AG04449 (cell line): ENCODE data around the gene SAMD14.

ENCODE experiments used
- CTCF ChIA-PET: fragments of 350-600 bp; formaldehyde crosslinking; extraction: SDS; loops from one replicate; lab custom pipeline; 2021; ENCODE audit warnings: antibody characterized with exemption; lab: Yijun Ruan, JAX
- POLR2A ChIA-PET: fragments of 400-600, 350-600 bp; formaldehyde crosslinking; extraction: SDS; loops from one replicate; lab custom pipeline; 2020; ENCODE audit warnings: antibody characterized with exemption, inconsistent platforms; lab: Yijun Ruan, JAX
- DNase-seq: peaks from one replicate; pipeline ENCODE4 v3.0.0-alpha.2; 2010; ENCODE audit warnings: low read depth, low spot score
- H3K4me3 ChIP-seq: 2 replicates; pipeline ENCODE4 v1.5.1; 2011; ENCODE audit warnings: low read depth, mild to moderate bottlenecking, control low read depth, low read length
- CTCF ChIP-seq: IDR thresholded peaks from one replicate; pipeline ENCODE4 v1.5.1; 2011; ENCODE audit warnings: mild to moderate bottlenecking, moderate library complexity, low read length, control low read depth, inconsistent platforms; ENCODE audit not compliant: insufficient read depth; ENCODE audit errors: missing control alignments

The SAMD14 gene

GRCh38 chr17:50163843-50164696 lies 34.1 kb upstream of the SAMD14 start:
- POLR2A ChIA-PET: interaction anchor here (0.5 kb wide), 1 partner anchor 17 kb away, joined by 3 read pairs; no protein-coding TSS in a partner anchor
- TF ChIP-seq CTCF: no peak
- DNase-seq: no peak
- H3K4me3 ChIP-seq: no peak overlapping the region
- CTCF ChIA-PET: interaction anchor here (0.7 to 14.2 kb wide), 8 partner anchors 9 to 131 kb away, joined by 3 to 455 read pairs (median 4); no protein-coding TSS in a partner anchor

- no peak for TF ChIP-seq CTCF
- H3K4me3 ChIP-seq: no peak overlapping the region
- DNase-seq: no peak
- CTCF ChIA-PET: interaction anchor here (0.7 to 14.2 kb wide), 47 partner anchors 8 to 199 kb away, joined by 3 to 455 read pairs (median 6); partner anchors contain the start of genes PDK2, PPP1R9B, SAMD14 and TMEM92
- POLR2A ChIA-PET: interaction anchor here (0.6 kb wide), 1 partner anchor 37 kb away, joined by 4 read pairs; no protein-coding TSS in a partner anchor
Observed at GRCh38 chr17:50162466-50163254, 32.7 kb upstream of the SAMD14 start.

- H3K4me3 ChIP-seq: peak overlapping the region; percentile 23
- POLR2A ChIA-PET: interaction anchor here (0.6 to 1.9 kb wide), 2 partner anchors 10 to 38 kb away, joined by 4 to 12 read pairs; no protein-coding TSS in a partner anchor
Observed at GRCh38 chr17:50161911-50162288, 31.9 kb upstream of the SAMD14 start.

GRCh38 chr17:50161023-50161910 lies 31.3 kb upstream of the SAMD14 start:
- ChIA-PET POLR2A (interaction anchor here (0.6 to 1.9 kb wide), 3 partner anchors 9 to 75 kb away, joined by 3 to 12 read pairs (median 5); partner anchors contain the start of gene COL1A1), CTCF (interaction anchor here (0.6 to 2.8 kb wide), 53 partner anchors 10 to 200 kb away, joined by 3 to 133 read pairs (median 5); partner anchors contain the start of genes PDK2, PPP1R9B, SAMD14 and TMEM92)
- peak overlapping the region; percentile 75 for H3K4me3 ChIP-seq
- peak; percentile 97 for TF ChIP-seq CTCF
- DNase-seq: no peak

More at GRCh38 chr17:50161911-50162288, 31.9 kb upstream of the SAMD14 start:
- TF ChIP-seq CTCF: no peak
- no peak for DNase-seq
- CTCF ChIA-PET: interaction anchor here (0.7 to 2.8 kb wide), 49 partner anchors 9 to 200 kb away, joined by 3 to 133 read pairs (median 5); partner anchors contain the start of genes PDK2, PPP1R9B, SAMD14 and TMEM92

- H3K4me3 ChIP-seq: no peak overlapping the region
- DNase-seq: no peak
- no peak for TF ChIP-seq CTCF
- ChIA-PET CTCF (interaction anchor here (0.8 to 11.9 kb wide), 10 partner anchors 8 to 140 kb away, joined by 3 to 143 read pairs (median 4); partner anchors contain the start of gene SGCA), POLR2A (no interaction called here)
Observed at GRCh38 chr17:50157891-50158290, 27.9 kb upstream of the SAMD14 start.
